ENCODE data around the gene DDX50.
A peak's percentile ranks its signal among the peaks of the same experiment; 100 is the strongest.

DDX50 gene

GRCh38 chr10:68988530-68989316, 87.6 kb downstream of the DDX50 start, which contains the start of gene KIFBP:
KIFBP (plus strand) TSS chr10:68988803; CDS start chr10:68988833, 30 bp downstream.
- peak; percentile 68 to 87 for DNase-seq

DNA sequence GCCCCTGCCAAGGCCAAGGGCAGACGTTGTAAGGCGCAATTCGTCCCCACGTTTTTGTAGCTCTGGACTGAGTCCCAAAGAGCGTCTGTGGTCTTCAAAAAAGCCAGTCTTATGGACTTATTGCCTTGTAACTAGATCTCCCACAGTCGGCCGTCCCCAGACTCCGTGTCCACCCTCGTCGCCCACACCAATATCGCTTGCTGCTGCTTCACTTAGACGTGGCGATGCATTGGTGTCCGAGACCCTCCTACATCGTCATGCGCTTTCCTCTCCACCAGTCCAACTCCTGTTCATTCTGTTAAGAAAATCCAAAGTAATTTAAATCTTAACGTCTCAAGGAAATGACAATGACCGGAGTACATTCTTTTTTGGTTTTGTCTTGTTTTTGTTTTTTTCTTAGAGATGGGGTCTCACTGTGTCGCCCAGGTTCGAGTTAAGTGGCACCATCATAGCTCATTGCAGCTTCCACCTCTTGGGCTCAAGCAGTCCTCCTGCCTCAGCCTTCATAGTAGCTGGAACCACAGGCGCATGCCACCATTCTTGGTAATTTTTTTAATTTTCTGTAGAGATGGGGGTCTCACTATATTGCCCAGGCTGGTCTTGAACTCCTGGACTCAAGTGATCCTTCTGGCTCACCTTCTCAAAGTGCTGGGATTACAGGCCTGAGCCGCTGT, 88.3 kb downstream of the DDX50 start:
- DNase-seq, result no peak

DNA sequence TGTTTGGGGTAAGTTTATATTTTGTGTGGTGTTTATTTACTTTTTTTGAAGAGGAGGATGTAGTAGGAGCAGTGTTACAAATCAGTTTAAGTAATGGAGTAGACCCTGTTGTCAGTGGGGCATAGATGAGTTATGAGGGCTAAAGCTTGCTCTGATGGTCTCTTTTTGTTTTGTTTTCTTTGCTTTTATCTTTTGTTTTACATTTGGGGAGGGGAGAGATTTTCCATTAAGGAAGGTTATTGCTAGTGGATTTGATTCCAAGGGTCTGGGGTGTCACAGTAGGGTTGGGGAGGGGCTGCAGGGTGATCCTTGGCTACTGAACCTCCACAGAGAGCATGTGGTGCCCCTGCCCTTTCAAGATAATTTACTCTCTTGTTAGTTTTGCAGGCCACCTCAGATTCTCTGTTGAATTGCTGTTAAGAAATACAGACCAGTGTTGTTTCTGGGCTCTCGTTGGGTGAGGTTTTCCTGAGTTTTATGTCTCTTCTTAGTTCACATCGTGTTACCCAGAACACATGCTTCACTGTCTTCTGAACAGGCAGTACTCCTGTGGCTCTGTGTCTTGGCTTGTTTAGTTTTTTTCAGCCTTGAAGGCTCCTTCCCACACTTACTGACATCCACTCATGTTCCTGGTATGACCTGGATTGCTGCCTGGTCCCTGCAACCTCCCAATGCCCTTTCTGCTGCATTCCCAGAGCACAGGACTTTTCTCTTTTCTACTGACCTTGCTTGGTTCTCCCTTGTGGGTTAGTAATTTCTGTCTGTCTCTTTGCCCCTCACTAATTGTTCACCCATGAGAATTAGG, 91.7 kb downstream of the DDX50 start:
- no peak for DNase-seq
